22Rv1 (cell line): ENCODE data around the gene SEMA5A.

Experiments used
- CTCF ChIP-seq: fragments of 450-650 bp; IDR thresholded peaks from 2 replicates; pipeline ENCODE4 v1.5.1; 2017; ENCODE audit warnings: mild to moderate bottlenecking
- ZFX ChIP-seq: fragments of 450-650 bp; IDR thresholded peaks from 2 replicates; pipeline ENCODE4 v1.6.1; 2017; ENCODE audit warnings: antibody characterized with exemption, borderline replicate concordance

GRCh38 chr5:9115093-9115492 is 430.8 kb downstream of the SEMA5A start:
- TF ChIP-seq CTCF = no peak
- no peak for TF ChIP-seq ZFX
